NCI-H2081 (cell line): ENCODE results near the gene RASAL2.
"Not testable (repeated sequence)": the region's sequence is repeated elsewhere in the genome, so short reads cannot be mapped to it uniquely, and the experiment has no call there.

Source experiments
- DNase-seq, 2 experiments: peaks; one replicate each; lab custom pipeline; 2025; lab: John Stamatoyannopoulos, UW

Gene RASAL2

DNA sequence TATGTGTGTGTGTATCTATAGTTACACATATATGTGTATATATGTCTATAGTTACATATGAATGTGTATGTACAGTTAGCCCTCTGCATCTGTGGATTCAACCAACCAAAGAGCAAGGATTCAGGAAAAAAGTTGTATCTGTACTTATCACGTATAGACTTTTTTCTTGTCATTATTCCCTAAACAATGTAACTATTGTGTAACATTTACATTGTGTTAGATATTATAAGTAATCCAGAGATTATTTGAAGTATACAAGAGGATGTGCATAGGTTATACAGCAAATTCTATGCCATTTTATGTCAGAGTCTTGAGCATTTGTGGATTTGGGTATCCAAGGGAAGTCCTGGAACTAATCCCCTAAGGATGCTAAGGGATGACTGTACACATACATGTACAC is 71.3 kb downstream of the RASAL2 start:
- DNase-seq: no peak

DNA sequence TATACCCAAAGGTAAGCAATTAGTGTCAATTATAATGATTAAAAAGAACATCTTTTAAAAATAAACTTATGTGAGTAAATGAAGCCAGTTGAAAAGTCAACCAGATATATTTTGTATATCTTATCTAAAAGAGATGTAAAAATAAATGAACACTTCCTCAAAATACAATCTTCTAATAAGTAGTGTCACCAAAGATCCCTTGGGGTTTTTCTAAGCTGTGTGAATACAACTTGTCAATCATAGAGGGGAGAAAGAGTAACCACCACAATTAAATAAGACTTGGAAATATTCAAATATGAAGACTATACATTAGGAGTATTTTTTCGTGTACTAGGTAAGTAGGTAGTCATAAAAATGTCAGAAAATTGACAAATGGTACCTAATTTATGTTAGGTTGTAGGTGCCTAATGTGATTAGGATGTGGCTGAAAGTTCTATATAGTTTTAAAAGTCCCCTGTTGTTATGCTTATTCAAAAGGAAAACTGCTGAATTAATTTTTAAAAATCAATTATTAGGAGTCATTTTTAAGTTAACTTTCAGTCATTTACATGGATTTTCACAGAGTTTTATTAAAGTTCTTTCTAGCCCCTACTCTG is 72.6 kb downstream of the RASAL2 start:
- DNase-seq: no peak

DNA sequence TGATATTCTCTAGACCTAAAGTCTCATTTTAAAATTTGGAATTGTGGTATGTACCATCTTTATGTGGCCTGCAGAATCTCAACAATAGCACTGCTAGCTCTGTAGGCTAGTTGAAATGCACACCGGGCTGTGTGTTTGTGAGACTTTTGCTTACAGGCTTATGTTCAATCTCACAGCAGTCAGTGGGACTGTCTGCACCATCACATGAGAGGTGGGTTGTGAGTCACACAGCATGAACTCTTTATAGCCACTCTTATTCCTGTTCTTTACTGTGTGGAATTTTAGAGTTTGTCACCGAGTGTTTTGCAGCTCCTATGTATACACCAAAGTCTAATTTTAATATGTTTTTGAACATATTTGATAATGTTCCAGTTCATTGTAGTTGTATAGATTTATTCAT is 74.6 kb downstream of the RASAL2 start:
- no peak for DNase-seq

DNA sequence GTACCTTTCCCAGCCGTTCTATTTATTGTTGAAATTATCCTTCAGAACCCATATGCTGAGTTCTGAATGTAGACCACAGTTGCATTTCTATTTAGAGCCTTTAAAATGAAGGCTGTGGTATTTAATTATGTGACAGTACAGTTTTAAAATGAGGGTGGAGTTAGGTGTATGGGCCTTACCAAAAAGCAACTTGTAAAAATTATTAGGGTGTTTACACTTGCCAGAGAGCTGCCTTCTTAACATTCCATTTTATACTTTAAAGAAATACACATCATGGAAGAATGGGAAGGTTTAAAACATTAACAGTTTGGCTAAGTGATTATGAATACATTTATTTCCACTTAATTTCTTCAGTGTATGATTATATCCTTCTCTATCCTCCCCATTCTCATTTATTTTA is 75.7 kb downstream of the RASAL2 start:
- no peak for DNase-seq

DNA sequence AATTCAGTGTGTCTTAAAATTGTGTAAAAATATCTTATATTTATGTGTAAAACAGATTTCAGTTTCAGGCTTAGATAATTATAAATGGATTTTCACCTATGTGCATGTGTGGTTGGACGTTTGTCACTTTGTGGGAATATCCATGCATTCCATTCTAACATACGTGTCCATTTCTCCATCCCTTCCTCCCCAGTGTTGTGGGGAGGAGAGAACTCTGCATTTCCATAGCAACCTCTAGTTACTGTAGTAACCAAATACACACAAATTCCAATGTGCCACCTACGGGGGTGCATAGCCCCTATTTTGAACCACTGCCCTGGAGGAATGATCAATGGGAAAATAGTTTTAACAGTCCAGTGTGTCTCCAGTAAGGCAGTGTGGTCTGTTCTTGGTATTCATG is 79.0 kb downstream of the RASAL2 start:
- DNase-seq: no peak

DNA sequence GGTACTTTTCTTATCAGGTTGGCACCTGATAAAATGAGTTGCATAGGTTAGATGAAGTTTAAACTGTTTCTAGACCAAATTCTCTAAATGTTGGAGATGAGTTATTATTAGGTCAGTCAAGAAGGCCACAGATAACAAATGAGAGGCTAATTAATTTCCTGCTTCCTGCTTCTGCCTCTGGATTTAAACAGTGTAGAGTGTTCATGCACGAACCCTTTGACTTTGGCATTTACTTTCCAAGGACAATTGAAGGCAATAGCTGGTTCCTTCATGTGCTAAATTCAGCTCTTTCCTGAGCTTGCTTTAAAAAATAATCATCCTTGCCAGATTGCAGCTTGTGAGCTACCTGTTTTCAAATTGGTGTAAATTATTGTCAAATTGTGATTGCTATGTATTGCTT is 80.6 kb downstream of the RASAL2 start:
- DNase-seq: no peak

DNA sequence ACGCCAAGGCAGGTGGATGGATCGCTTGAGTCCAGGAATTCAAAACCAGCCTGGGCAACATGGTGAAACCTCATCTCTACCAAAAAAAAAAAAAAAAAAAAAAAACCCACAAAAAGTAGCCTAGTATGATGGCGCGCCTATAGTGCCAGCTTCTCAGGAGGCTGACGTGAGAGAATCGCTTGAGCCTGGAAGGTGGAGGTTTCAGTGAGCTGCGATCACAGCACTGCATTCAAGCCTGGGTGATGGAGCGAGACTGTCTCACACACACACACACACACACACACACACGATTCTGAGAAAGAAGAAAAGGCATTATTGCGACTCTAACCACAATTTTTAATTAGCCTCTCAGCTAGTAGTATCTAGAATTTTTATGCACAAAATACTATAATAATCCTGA is 86.5 kb downstream of the RASAL2 start:
- DNase-seq: no peak

DNA sequence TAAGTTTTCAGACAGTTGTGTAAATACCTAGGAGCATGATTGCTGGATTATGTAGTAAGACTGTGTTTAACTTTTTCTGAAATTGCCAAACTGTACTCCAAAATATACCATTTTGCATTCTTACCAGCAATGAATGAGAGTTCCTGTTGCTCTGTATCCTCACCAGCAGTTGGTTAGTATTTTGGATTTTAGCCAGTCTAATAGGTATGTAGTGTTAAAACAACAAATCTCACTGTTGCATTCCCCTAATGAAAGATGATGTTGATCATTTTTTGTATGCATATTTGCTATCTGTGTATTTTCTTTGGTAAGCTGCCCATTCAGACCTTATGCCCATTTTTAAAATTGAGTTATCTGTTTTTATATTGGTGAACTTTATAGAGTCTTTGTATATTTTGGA is 89.9 kb downstream of the RASAL2 start:
- no peak for DNase-seq

DNA sequence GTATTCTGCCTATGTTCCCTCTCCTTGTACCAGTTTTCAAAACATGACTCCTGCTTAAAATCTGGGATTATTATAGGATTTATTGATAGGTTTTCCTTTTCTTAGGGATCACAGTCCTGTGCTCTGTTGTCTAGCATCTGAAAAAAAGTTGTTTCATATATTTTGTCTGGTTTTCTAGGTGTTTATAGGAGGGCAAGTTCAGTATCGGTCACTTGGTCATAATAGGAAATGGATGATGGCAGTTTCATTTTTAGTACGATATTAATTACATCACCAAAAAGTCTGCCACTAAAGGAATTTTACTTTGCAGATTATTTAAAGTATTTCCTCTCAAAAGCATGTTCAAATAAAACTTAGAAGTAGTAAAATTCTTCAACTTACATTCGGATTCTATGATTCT is 94.4 kb downstream of the RASAL2 start:
- no peak for DNase-seq

DNA sequence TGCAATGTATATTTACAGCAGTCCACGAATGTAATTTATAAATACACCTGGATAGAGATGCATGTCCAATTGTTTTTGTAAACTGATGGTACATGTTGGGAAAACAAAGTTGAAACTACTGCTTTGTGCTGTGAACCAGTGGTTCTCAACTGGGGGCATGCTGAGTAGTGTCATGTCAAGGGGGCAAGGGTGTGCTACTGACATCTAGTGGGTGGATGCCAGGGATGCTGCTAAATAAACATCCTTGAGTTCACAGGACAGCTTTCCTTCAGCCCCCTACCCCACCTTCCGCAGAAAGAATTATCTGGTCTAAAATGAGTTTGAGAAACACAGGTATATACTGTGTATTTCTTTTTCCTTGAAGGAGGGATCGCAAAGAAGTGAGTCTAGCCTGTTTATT is 95.9 kb downstream of the RASAL2 start:
- peak; percentile 10 to 40 for DNase-seq

DNA sequence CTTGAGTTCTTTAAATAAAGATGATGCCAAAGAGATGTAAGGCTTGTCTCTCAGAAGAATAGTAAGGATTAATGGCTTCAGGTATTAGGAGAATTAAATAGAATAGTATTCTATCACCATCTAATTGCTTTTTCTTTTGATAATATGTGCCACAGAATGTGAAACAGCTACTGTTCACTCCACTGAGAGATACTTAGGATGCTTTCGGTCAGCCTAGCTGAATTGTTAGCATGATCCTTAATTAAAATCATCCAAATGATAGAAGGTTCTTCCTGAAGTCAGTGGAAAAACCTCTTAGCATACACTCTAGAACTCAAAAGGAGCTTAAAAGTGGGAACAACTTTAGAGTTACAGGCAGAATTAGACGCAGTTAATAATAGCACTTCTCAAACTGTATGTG is 97.0 kb downstream of the RASAL2 start:
- no peak for DNase-seq

DNA sequence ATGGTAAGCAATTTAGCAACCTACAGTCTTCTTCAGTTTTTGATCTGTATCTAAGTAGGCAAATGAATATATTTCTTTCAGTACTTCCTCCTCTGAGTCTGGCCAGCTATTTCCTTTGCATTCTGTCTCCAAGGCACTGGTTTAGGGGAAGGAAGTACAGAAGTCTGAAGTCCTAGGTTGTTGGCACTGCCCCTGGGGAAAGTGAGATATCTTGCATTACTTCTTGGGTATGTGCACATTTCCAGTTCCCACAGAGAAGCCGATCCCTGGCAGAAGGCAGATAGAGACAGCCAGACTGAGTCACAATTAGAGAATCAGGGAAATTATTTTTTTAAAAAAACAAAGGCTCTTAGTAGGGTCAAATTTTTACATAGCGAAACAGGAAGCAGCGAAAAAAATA is 98.8 kb downstream of the RASAL2 start:
- peak in 1 of 2 experiments; percentile 34 for DNase-seq

DNA sequence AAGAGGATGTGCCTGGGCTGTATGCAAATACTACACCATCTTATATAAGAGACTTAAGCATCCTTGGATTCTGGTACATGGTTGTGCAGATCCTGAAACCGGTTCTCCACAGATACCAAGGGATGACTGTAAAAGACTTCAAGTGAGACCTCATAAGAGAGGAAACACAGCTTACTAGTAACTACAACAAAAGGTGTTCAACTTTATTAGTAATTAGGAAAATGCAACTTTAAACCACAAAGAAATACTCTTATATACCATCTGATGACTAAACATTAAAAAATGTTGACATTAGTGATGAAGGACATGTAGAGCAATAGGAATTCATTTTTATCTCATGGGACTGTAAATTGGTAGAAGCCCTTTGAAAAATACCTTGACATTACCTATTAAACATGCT is 102.7 kb downstream of the RASAL2 start:
- no peak for DNase-seq

DNA sequence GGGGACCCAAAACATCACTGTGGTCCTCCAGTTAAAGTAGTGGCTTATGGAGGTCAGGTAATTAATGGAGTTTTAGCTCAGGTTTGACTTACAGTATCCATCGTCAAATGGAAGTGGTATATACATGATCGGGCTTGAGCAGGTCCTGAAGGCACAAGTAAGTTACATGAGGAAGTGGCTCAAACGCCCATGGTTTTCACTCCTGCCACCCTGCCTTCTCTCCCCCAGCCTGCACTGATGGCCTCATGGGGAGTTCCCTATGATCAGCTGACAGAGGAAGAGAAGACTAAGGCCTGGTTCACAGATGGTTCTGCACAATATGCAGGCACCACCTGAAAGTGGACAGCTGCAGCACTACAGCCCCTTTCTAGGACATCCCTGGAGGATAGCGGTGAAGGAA is 108.2 kb downstream of the RASAL2 start:
- not testable (repeated sequence) for DNase-seq

DNA sequence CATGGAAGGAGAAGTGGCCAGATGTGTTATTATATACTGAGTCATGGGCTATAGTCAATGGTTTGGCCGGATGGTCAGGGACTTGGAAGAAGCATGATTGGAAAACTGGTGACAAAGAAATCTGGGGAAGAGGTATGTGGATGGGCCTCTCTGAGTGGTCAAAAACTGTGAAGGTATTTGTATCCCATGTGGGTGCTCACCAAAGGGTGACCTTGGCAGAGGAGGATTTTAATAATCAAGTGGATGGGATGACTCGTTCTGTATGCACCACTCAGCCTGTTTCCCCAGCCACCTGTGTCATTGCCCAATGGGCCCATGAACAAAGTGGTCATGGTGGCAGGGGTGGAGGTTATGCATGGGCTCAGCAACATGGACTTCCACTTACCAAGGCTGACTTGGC is 108.6 kb downstream of the RASAL2 start:
- DNase-seq: not testable (repeated sequence)

DNA sequence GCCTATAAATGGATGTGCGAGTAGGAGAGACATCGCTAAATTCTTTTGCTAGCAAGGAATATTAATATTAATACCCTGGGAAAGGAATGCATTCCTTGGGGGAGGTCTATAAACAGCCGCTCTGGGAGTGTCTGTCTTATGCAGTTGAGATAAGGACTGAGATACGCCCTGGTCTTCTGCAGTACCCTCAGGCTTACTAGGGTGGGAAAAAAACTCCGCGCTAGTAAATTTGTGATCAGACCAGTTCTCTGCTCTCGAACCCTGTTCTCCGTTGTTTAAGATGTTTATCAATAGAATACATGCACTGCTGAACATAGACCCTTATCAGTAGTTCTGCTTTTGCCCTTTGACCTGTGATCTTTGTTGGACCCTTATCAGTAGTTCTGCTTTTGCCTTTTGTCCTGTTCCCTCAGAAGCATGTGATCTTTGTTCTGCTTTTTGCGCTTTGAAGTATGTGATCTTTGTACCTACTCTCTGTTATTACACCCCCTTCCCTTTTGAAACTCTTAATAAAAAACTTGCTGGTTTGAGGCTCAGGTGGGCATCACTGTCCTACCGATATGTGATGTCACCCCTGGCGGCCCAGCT is 114.5 kb downstream of the RASAL2 start:
- DNase-seq: not testable (repeated sequence)

DNA sequence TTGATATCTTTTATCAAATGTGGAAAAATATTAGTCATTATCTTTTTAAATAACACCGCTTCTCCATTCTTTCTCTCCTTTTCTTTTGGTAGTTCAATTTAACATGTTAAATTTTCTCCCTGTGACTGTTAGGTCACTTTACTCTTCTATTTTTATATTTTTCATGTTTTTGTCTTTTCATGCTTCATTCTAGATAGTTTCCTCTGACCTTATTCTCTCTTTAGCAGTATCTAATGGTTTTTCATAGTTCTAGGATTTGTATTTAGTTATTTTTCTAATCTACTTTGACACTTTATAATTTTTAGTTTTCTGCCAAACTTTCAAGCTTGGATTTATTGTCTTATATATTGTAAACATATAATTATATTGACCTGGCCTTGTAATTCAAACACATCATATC is 116.0 kb downstream of the RASAL2 start:
- no peak for DNase-seq

DNA sequence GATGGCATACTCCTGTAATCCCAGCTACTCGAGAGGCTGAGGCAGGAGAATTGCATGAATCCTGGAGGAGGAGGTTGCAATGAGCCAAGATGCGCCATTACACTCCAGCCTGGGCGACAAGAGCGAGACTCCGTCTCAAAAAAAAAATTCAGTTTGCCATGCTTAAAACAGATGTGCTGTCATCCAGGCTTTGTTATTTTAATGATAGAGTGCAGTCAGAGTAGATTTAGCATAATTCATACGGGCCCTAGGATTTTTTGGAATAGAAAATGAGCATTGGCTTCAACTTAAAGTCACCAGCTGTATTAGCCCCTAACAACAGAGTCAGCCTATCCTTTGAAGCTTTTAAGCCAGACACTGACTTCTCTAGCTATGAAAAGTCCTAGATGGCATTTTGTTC is 124.6 kb downstream of the RASAL2 start:
- no peak for DNase-seq

DNA sequence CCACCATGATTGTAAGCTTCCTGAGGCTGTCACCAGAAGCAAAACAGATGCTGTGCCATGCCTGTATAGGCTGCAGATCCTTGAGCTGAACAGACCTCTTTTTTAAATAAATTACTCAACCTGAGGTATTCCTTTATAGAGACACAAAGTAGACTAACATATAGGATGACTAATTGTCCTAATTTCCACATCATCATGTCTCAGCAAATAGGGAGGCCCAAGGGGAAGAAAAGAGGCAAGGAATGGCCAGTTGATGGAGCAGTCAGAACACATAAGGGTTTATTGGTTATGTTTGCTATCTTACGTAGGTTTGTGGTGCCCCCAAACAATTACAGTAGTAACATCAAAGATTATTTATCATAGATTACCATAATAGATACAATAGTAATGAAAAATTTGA is 126.2 kb downstream of the RASAL2 start:
- DNase-seq: no peak

DNA sequence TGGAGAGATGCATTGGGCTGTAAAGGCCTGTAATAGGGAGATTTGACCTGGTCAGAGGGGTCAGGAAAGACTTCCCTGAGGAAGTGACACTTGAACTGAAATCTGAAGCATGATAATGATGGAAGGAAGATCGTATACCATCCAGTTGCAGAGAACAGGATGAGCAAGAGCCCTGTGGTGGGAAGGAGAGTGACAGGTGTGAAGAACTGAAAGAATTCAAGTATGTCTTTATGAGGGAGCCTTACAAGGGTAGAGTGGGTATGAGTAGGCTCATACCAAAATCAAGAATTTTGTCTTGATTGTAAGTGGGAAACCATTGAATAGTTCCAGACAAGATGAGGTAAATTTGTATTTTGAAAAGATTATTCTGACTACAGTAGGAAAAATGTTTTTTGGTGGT is 129.4 kb downstream of the RASAL2 start:
- DNase-seq: no peak

DNA sequence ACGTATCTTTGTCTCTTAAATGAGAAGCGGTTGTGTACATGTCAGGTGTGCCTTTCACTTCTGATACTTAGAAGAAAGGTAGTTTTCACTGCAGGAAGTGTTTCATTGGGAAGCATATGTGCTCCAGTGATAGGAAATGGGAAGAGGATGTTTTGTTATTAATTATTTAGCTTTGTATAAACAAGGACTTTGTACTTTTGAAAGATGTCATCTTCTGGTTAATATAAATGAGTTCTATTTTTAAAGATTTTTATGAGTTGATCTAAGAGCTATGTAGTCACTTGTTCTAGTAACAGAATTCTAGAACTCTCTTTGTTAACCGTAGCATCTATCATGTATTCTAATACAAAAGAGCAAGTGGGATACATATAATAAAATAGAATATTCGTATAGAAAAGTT is 130.5 kb downstream of the RASAL2 start:
- no peak for DNase-seq

DNA sequence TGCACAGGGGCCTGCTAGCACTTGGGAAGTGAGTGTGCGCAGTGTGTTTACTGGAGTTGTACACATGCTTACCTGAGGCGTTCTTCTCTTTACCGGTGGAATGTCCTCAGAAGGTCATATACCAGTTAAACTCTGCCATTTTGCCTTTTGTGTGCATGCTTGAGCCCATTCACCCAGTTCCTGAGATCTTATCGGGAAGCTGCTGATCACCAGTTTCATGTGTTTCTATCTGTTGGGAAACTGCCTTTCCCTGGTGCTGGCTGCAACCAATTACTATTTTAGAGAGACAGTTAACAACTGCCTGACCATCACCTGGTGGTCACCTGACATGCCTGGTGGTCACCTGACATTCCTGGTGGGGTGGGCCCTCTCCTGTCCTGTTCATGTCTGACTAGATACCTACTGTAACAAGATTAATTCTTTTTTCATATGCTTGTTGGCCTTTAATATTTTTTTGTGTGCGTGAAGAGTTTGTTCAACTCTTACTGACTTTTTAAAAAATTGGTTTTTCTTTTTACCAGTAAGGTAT is 137.0 kb downstream of the RASAL2 start:
- no peak for DNase-seq

DNA sequence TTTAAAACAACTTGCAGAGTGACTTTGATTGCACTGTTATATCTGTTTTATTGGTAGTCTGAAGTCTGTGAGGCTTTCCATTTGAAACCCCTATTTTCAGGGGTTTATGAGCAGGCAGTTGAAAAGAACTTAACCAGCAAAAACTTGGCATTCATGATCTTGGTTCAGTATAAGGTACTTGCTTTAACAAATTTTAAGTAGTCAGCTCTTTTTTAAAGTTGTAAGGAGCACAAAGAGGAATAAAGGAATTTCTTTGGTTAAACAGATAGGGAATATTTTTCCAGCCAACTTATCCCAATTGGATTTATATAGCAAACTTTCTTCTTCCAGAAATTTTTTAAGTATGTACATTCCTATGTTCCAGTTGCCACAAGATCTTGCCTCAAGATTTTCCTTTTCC is 138.2 kb downstream of the RASAL2 start:
- DNase-seq: no peak

DNA sequence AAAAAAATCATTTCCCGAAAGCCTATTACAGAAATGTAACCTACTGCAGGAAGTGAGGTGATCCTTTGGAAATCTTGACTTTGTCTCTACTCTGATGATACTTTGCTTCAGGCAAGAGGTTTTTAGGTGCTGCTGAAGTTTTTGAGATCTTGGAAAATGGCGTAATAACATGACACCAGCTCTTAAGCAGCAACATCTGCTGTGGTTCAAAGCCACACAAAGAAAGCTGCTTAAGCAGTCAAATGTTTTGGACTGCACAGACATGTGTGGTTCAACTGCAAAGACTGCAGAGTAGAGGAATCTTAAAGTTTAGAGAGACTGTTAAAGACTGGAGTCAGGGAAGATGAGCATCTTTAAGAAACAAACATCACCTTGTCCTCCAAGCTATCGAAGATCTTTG is 139.0 kb downstream of the RASAL2 start:
- DNase-seq: no peak
